SK-N-SH treated with all-trans-retinoic acid at 6 μM for 48 hours (cell line): ENCODE data around the gene SLU7.

Experiments used
- ATAC-seq: fragments of 200-7000 bp; cut with Tn5 transposase; 3 replicates; pipeline ENCODE4 v1.9.1; 2020; ENCODE audit warnings: mild to moderate bottlenecking, moderate library complexity
- ARNTL ChIP-seq: fragments of 450-650 bp; formaldehyde crosslinking; IDR thresholded peaks from 2 replicates; pipeline ENCODE4 v1.5.0; 2020; ENCODE audit warnings: low read depth, mild to moderate bottlenecking, moderate library complexity, borderline replicate concordance
- BACH2 ChIP-seq: fragments of 250-450 bp; sonication (Bioruptor Pico); IDR thresholded peaks from 2 replicates; pipeline ENCODE4 v1.9.0; 2021; ENCODE audit warnings: mild to moderate bottlenecking, borderline replicate concordance
- CSDC2 ChIP-seq: fragments of 250-450 bp; sonication (Bioruptor Pico); IDR thresholded peaks from 2 replicates; pipeline ENCODE4 v1.5.0; 2020; ENCODE audit warnings: mild to moderate bottlenecking, moderate library complexity
- ESRRG ChIP-seq: fragments of 250-450 bp; sonication (Bioruptor Pico); IDR thresholded peaks from 2 replicates; pipeline ENCODE4 v1.6.1; 2021; ENCODE audit warnings: mild to moderate bottlenecking
- GLIS3 ChIP-seq: fragments of 250-450 bp; sonication (Bioruptor Pico); IDR thresholded peaks from 2 replicates; pipeline ENCODE4 v1.5.0; 2020; ENCODE audit warnings: mild to moderate bottlenecking, moderate library complexity
- ISL1 ChIP-seq: fragments of 250-450 bp; sonication (Bioruptor Pico); IDR thresholded peaks from 2 replicates; pipeline ENCODE4 v2.1.2; 2022; ENCODE audit warnings: mild to moderate bottlenecking, moderate library complexity
- OSR1 ChIP-seq: fragments of 250-450 bp; sonication (Bioruptor Pico); IDR thresholded peaks from 2 replicates; pipeline ENCODE4 v1.8.0; 2022; ENCODE audit warnings: moderate library complexity, mild to moderate bottlenecking, inconsistent platforms
- PPARA ChIP-seq: fragments of 250-450 bp; sonication (Bioruptor Pico); IDR thresholded peaks from 2 replicates; pipeline ENCODE4 v1.5.0; 2020; ENCODE audit warnings: mild to moderate bottlenecking, borderline replicate concordance
- RARB ChIP-seq: fragments of 250-450 bp; sonication (Bioruptor Pico); IDR thresholded peaks from 2 replicates; pipeline ENCODE4 v1.8.0; 2021; ENCODE audit warnings: mild to moderate bottlenecking, moderate library complexity
- SNAI2 ChIP-seq: fragments of 250-450 bp; sonication (Bioruptor Pico); IDR thresholded peaks from 2 replicates; pipeline ENCODE4 v1.5.0; 2020; ENCODE audit warnings: mild to moderate bottlenecking, moderate library complexity
- TOX ChIP-seq: fragments of 250-450 bp; sonication (Bioruptor Pico); IDR thresholded peaks from 2 replicates; pipeline ENCODE4 v1.8.0; 2021; ENCODE audit warnings: mild to moderate bottlenecking, moderate library complexity, borderline replicate concordance
- TSHZ2 ChIP-seq: fragments of 250-450 bp; sonication (Bioruptor Pico); IDR thresholded peaks from 2 replicates; pipeline ENCODE4 v1.5.0; 2020; ENCODE audit warnings: mild to moderate bottlenecking, moderate library complexity
- ZC3H10 ChIP-seq: fragments of 250-450 bp; sonication (Bioruptor Pico); IDR thresholded peaks from 2 replicates; pipeline ENCODE4 v1.5.1; 2021; ENCODE audit warnings: mild to moderate bottlenecking, moderate library complexity
- ZFP3 ChIP-seq: fragments of 250-450 bp; sonication (Bioruptor Pico); IDR thresholded peaks from 2 replicates; pipeline ENCODE4 v1.5.0; 2020; ENCODE audit warnings: mild to moderate bottlenecking, moderate library complexity
- ZFP30 ChIP-seq: fragments of 450-650 bp; formaldehyde crosslinking; IDR thresholded peaks from 2 replicates; pipeline ENCODE4 v1.5.0; 2022; ENCODE audit warnings: mild to moderate bottlenecking, moderate library complexity
- ZNF70 ChIP-seq: fragments of 450-650 bp; formaldehyde crosslinking; IDR thresholded peaks from 2 replicates; pipeline ENCODE4 v1.5.0; 2020; ENCODE audit warnings: mild to moderate bottlenecking, moderate library complexity
- ZNF8 ChIP-seq: fragments of 450-650 bp; formaldehyde crosslinking; IDR thresholded peaks from 2 replicates; pipeline ENCODE4 v1.5.0; 2020; ENCODE audit warnings: mild to moderate bottlenecking, moderate library complexity
- TF ChIP-seq, protein P1 (sequence below): fragments of 250-450 bp; sonication (Bioruptor Pico); IDR thresholded peaks from 2 replicates; pipeline ENCODE4 v1.5.1; 2021; ENCODE audit warnings: mild to moderate bottlenecking, moderate library complexity
- TF ChIP-seq, protein P2 (sequence below): fragments of 250-450 bp; sonication (Bioruptor Pico); IDR thresholded peaks from 2 replicates; pipeline ENCODE4 v1.5.1; 2020; ENCODE audit warnings: low read depth, mild to moderate bottlenecking, moderate library complexity
- TF ChIP-seq, protein P3 (sequence below): fragments of 250-450 bp; sonication (Bioruptor Pico); IDR thresholded peaks from 2 replicates; pipeline ENCODE4 v1.8.0; 2021; ENCODE audit warnings: low read depth, mild to moderate bottlenecking, moderate library complexity, borderline replicate concordance

The SLU7 gene

GRCh38 chr5:160367261-160367660, 51.6 kb downstream of the SLU7 start:
- no peak for ATAC-seq
- no peak for TF ChIP-seq ZFP3
- TF ChIP-seq TOX (CRISPR knock-in tag) = no peak
- no peak for TF ChIP-seq GLIS3
- TF ChIP-seq ESRRG (CRISPR knock-in tag) = no peak
- no peak for TF ChIP-seq ZC3H10 (CRISPR knock-in tag)
- no peak for TF ChIP-seq RARB (CRISPR knock-in tag)
- TF ChIP-seq OSR1 (CRISPR knock-in tag) = no peak
- TF ChIP-seq, protein P1, sequence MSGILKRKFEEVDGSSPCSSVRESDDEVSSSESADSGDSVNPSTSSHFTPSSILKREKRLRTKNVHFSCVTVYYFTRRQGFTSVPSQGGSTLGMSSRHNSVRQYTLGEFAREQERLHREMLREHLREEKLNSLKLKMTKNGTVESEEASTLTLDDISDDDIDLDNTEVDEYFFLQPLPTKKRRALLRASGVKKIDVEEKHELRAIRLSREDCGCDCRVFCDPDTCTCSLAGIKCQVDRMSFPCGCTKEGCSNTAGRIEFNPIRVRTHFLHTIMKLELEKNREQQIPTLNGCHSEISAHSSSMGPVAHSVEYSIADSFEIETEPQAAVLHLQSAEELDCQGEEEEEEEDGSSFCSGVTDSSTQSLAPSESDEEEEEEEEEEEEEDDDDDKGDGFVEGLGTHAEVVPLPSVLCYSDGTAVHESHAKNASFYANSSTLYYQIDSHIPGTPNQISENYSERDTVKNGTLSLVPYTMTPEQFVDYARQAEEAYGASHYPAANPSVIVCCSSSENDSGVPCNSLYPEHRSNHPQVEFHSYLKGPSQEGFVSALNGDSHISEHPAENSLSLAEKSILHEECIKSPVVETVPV (CRISPR knock-in tag) = no peak
- no peak for TF ChIP-seq CSDC2 (CRISPR knock-in tag)
- no peak for TF ChIP-seq ZNF8 (CRISPR knock-in tag)
- TF ChIP-seq SNAI2 (CRISPR knock-in tag) = no peak
- TF ChIP-seq PPARA (CRISPR knock-in tag) = no peak
- no peak for TF ChIP-seq ZFP30 (CRISPR knock-in tag)
- TF ChIP-seq, protein P2, sequence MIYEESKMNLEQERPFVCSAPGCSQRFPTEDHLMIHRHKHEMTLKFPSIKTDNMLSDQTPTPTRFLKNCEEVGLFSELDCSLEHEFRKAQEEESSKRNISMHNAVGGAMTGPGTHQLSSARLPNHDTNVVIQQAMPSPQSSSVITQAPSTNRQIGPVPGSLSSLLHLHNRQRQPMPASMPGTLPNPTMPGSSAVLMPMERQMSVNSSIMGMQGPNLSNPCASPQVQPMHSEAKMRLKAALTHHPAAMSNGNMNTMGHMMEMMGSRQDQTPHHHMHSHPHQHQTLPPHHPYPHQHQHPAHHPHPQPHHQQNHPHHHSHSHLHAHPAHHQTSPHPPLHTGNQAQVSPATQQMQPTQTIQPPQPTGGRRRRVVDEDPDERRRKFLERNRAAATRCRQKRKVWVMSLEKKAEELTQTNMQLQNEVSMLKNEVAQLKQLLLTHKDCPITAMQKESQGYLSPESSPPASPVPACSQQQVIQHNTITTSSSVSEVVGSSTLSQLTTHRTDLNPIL (CRISPR knock-in tag) = no peak
- TF ChIP-seq ISL1 (CRISPR knock-in tag) = no peak
- TF ChIP-seq, all 23 proteins: peak for 0

DNA sequence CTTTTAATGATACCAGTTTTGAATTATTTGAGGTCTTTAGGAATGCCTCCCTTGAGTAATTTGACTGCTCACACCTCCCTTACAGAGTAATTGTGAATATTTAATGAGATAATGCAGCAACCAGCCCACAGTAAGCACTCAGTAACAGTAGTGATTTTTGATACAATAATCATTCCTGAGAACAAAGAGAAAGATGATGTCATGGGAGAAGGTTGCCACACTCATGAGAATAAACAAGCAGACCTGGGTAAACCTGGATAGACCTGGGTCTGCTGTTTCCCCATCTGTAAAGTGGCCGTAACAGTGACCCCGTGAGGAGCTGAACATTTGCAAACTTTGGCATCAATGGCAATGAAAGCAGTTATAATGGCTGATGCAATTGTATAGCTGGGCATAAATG, 52.7 kb downstream of the SLU7 start:
- no peak for TF ChIP-seq ISL1 (CRISPR knock-in tag)
- TF ChIP-seq PPARA (CRISPR knock-in tag) = no peak
- no peak for TF ChIP-seq SNAI2 (CRISPR knock-in tag)
- no peak for TF ChIP-seq CSDC2 (CRISPR knock-in tag)
- TF ChIP-seq GLIS3 = no peak
- TF ChIP-seq, protein P3, sequence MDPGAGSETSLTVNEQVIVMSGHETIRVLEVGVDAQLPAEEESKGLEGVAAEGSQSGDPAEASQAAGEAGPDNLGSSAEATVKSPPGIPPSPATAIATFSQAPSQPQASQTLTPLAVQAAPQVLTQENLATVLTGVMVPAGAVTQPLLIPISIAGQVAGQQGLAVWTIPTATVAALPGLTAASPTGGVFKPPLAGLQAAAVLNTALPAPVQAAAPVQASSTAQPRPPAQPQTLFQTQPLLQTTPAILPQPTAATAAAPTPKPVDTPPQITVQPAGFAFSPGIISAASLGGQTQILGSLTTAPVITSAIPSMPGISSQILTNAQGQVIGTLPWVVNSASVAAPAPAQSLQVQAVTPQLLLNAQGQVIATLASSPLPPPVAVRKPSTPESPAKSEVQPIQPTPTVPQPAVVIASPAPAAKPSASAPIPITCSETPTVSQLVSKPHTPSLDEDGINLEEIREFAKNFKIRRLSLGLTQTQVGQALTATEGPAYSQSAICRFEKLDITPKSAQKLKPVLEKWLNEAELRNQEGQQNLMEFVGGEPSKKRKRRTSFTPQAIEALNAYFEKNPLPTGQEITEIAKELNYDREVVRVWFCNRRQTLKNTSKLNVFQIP (CRISPR knock-in tag) = no peak
- TF ChIP-seq ARNTL = no peak
- no peak for TF ChIP-seq TSHZ2 (CRISPR knock-in tag)
- ATAC-seq = no peak

DNA sequence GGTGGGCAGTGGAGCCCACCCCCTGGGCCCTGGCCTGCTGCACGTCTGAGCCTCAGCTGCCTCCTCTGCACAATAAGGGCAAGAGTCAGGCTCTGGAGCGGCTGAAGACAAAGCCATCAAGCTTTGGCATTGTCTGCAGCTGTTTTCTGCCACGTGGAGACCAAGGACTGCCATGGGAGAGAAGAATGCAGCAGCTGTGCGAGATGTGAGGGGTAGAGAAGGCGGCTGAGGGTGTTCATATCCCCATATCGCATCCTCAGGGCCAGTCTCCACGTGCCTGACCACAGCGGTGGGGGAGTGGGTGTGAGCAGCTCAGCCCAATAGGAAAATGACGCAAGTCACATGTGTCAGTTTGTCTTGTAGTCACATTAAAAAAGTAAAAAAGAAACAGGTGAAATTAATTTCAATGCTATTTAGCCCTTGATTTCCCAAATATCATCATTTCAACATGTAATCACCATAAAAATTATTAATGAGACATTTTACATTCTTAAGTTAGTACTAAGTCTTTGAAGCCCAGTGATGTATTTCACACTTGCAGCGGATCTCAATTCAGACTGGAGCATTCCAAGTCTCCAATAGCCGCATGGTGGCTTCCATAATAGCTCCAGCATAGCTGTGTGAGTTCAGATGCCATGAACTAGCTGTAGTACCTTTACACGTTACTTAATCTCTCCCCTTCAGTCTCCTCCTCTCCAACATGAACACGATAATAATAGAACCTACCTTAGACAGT, 55.1 kb downstream of the SLU7 start:
- TF ChIP-seq ZNF70 (CRISPR knock-in tag) (no peak), ESRRG (CRISPR knock-in tag) (no peak), GLIS3 (no peak)
- TF ChIP-seq, all 23 proteins: peak for 0
- ATAC-seq = no peak

GRCh38 chr5:160363211-160363610, 55.7 kb downstream of the SLU7 start:
- no peak; the same call in 2 of the 3 replicates for ATAC-seq
- no peak for TF ChIP-seq ZFP3
- TF ChIP-seq PPARA (CRISPR knock-in tag) = no peak
- no peak for TF ChIP-seq ZC3H10 (CRISPR knock-in tag)

GRCh38 chr5:160361624-160362228, 57.2 kb downstream of the SLU7 start:
- TF ChIP-seq ESRRG (CRISPR knock-in tag) (no peak), ZFP3 (no peak), ZC3H10 (CRISPR knock-in tag) (no peak), BACH2 (CRISPR knock-in tag) (no peak), ARNTL (no peak), ZFP30 (CRISPR knock-in tag) (no peak)
- TF ChIP-seq, protein P2 (CRISPR knock-in tag) = no peak
- TF ChIP-seq, protein P1 (CRISPR knock-in tag) = no peak
- TF ChIP-seq, protein P3 (CRISPR knock-in tag) = no peak
- no peak for ATAC-seq
